AG04450 (cell line): ENCODE measurements around the gene CD46. TPM values are rescaled to one million over a fixed set of nuclear protein-coding genes. Genes with fewer than 3 reads are reported as not detected.

ENCODE experiments used
- CTCF ChIA-PET: fragments of 300-600, 350-600 bp; formaldehyde crosslinking; extraction: SDS; loops from one replicate; lab custom pipeline; 2022; ENCODE audit warnings: antibody characterized with exemption, inconsistent platforms; lab: Charles Lee
- POLR2A ChIA-PET: fragments of 350-600 bp; formaldehyde crosslinking; extraction: SDS; loops from one replicate; lab custom pipeline; 2021; ENCODE audit warnings: antibody characterized with exemption, inconsistent platforms; lab: Yijun Ruan, JAX
- DNase-seq: peaks from one replicate; pipeline ENCODE4 v3.0.0-alpha.2; 2011; ENCODE audit warnings: low read depth, low spot score
- H3K27ac ChIP-seq: one replicate; pipeline ENCODE4 v1.5.1; 2012; ENCODE audit warnings: low read depth, low read length, control low read depth
- H3K27me3 ChIP-seq: one replicate; pipeline ENCODE4 v1.6.0; 2012; ENCODE audit warnings: low read length; ENCODE audit not compliant: control insufficient read depth, insufficient read depth
- H3K4me3 ChIP-seq: 2 replicates; pipeline ENCODE4 v1.5.1; 2011; ENCODE audit warnings: mild to moderate bottlenecking, low read depth, low read length, control low read depth
- H3K9me3 ChIP-seq: 2 replicates; pipeline ENCODE4 v1.5.1; 2012; ENCODE audit warnings: low read length; ENCODE audit not compliant: control insufficient read depth, insufficient read depth
- polyA plus RNA-seq: library from polyadenylated mRNA; depleted of rRNA; stranded (reverse); fragments of >200 nt; gene quantifications from 2 replicates; pipeline ENCODE4 v1.2.3, GENCODE V29; 2011
- TF ChIP-seq, protein P1 (sequence below): IDR thresholded peaks from 2 replicates; pipeline ENCODE4 v1.5.1; 2011; ENCODE audit warnings: low read depth, low read length, control low read depth, inconsistent platforms

CD46 gene
- polyA plus RNA-seq, 1 experiment = 148 TPM

DNA sequence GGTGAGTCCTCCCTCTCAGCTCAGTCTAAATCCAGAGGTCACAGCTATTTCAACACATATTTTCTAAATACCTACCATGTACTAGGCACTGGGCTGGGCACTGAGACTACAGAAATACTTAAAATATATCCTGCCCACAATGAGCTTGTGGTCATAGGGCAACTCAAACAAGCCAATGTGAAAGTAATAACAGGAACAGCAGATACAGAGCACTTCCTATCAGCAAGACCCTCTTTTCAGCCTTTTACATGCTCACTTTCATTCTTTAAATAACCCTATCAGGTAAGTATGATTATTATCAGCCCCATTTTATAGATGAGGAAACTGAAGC lies 87.2 kb downstream of the CD46 start:
- H3K4me3 ChIP-seq = no peak overlapping the region
- TF ChIP-seq, protein P1, sequence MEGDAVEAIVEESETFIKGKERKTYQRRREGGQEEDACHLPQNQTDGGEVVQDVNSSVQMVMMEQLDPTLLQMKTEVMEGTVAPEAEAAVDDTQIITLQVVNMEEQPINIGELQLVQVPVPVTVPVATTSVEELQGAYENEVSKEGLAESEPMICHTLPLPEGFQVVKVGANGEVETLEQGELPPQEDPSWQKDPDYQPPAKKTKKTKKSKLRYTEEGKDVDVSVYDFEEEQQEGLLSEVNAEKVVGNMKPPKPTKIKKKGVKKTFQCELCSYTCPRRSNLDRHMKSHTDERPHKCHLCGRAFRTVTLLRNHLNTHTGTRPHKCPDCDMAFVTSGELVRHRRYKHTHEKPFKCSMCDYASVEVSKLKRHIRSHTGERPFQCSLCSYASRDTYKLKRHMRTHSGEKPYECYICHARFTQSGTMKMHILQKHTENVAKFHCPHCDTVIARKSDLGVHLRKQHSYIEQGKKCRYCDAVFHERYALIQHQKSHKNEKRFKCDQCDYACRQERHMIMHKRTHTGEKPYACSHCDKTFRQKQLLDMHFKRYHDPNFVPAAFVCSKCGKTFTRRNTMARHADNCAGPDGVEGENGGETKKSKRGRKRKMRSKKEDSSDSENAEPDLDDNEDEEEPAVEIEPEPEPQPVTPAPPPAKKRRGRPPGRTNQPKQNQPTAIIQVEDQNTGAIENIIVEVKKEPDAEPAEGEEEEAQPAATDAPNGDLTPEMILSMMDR = no peak
- H3K9me3 ChIP-seq = no peaks in the 10 kb centered on the region; the same call in 1 of the 2 replicates
- no peak for DNase-seq
- no peak overlapping the region for H3K27ac ChIP-seq
- ChIA-PET CTCF (interaction anchor here (2.7 to 7.0 kb wide), 3 partner anchors 11 to 124 kb away, joined by 8 to 45 read pairs (median 15); no protein-coding TSS in a partner anchor), POLR2A (no interaction called here)
- no peaks in the 10 kb centered on the region for H3K27me3 ChIP-seq

DNA sequence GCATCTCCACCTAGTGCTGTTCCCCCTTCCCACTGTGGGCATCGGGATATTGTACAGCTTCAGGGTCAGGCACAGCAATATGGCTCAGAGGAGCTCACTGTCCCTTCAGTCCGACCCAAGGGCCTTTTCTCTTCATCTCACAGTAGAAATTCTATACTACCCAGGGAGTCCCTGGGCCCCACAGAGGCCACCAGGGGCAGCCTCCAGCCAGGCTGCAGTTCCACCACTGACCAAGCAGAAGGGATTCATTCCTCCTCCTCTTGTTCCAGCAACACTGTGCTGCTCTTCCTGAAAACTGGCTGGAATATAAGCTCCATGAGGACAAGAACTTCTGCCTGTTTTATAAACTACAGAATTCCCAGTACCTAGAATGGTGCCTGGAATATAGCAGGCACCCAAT lies 88.5 kb downstream of the CD46 start:
- Histone ChIP-seq H3K27ac (no peak overlapping the region), H3K27me3 (no peaks in the 10 kb centered on the region), H3K9me3 (no peaks in the 10 kb centered on the region; the same call in 1 of the 2 replicates), H3K4me3 (no peak overlapping the region)
- POLR2A ChIA-PET = no interaction called here
- no peak for DNase-seq
- TF ChIP-seq, protein P1 = no peak; the same call in 1 of the 2 replicates
- CTCF ChIA-PET = interaction anchor here (0.6 to 7.0 kb wide), 6 partner anchors 12 to 123 kb away, joined by 3 to 45 read pairs (median 10); no protein-coding TSS in a partner anchor

DNA sequence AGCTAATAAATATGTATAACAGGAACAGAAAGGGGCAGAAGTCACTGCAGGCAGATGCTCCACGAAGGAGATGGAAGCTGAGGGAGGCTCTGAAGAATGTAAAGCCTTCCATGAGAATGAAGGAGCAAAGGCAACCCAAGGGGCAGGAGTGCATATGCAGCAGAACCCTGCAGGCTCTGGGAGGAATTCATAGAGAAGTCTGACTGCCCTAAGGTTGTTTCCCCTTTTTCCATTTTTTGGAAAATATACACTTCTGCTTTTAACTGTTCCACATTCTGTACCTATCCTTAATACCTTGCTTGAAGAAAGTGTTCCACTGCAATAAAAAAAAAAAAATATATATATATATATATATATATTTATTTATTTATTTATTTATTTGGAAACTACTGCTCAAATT lies 89.4 kb downstream of the CD46 start:
- no peaks in the 10 kb centered on the region for H3K27me3 ChIP-seq
- ChIA-PET CTCF (interaction anchor here (1.7 to 7.0 kb wide), 5 partner anchors 13 to 122 kb away, joined by 9 to 45 read pairs (median 13); no protein-coding TSS in a partner anchor), POLR2A (interaction anchor here (0.6 kb wide), 1 partner anchor 17 kb away, joined by 3 read pairs; no protein-coding TSS in a partner anchor)
- H3K27ac ChIP-seq = no peak overlapping the region
- DNase-seq = no peak
- H3K9me3 ChIP-seq = no peaks in the 10 kb centered on the region; the same call in 1 of the 2 replicates
- TF ChIP-seq, protein P1 = no peak
- H3K4me3 ChIP-seq = no peak overlapping the region

DNA sequence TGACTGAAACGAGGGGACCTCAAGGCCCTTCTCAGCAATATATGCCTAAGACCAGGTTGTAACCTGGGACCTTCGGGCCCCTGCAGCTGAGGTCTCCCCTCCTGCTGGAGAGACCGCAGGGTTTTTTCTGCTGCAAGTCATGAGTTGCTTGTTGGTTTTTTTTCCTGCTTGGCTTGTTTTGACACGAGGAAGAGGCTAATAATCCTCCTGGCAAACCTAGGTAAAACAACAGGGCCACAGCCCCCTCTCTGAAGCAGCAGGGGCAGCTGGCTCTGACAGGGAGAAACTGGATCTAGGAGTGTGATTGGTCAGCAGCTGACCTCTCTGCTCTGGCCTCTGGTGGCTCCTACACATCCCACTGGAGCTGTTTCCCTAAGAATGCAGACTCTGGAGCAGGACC lies 90.0 kb downstream of the CD46 start:
- POLR2A ChIA-PET = no interaction called here
- no peak for DNase-seq
- CTCF ChIA-PET = interaction anchor here (1.7 to 7.0 kb wide), 3 partner anchors 13 to 43 kb away, joined by 10 to 45 read pairs (median 13); no protein-coding TSS in a partner anchor
- no peaks in the 10 kb centered on the region; the same call in 1 of the 2 replicates for H3K9me3 ChIP-seq
- no peak overlapping the region for H3K27ac ChIP-seq
- no peak overlapping the region for H3K4me3 ChIP-seq
- TF ChIP-seq, protein P1 = no peak
- H3K27me3 ChIP-seq = no peaks in the 10 kb centered on the region

DNA sequence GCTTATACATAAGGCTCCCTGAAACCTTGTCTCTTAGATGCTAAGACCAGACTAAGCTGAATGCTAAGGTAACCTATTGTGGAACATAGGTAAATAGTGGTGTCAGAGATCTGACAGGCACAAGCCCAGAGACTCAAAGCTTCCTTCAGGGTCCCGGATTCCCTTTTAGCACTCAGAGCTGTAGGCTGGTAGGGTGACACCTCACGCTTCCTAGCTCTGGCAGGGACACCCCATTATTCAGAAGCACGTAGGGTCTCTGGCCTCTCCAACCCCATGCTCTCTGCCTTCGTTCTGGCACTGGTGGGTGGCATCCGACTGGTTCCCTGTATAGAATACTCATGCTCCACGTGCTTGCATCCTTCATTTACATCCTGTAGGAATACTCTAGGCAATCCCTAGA lies 90.7 kb downstream of the CD46 start:
- Histone ChIP-seq H3K4me3 (no peak overlapping the region), H3K27me3 (no peaks in the 10 kb centered on the region), H3K27ac (no peak overlapping the region), H3K9me3 (no peaks in the 10 kb centered on the region)
- CTCF ChIA-PET = interaction anchor here (1.2 to 7.0 kb wide), 5 partner anchors 14 to 121 kb away, joined by 4 to 45 read pairs (median 9); no protein-coding TSS in a partner anchor
- POLR2A ChIA-PET = no interaction called here
- TF ChIP-seq, protein P1 = no peak
- no peak for DNase-seq
